ENCODE results near the gene TIGD3. TPM values are rescaled to one million over a fixed set of nuclear protein-coding genes. Genes with fewer than 3 reads are reported as not detected.

Gene TIGD3
- total and polyA plus RNA-seq, 10 of the 15 experiments (the other 5 are each of a cell fraction or from before 2014, with no cell fraction given) = 0.13 to 1.4 (median 0.57) TPM

- ChIA-PET RAD21 (ENCODE audit: unreplicated experiment) (interaction anchor here (1.0 to 1.9 kb wide), 5 partner anchors 15 to 144 kb away, joined by 5 to 10 read pairs (median 5); no protein-coding TSS in a partner anchor), SMC1A (ENCODE audit: uncharacterized antibody, unreplicated experiment) (interaction anchor here (0.7 to 3.0 kb wide), 8 partner anchors 12 to 144 kb away, joined by 3 to 18 read pairs (median 5); partner anchors contain the start of gene FRMD8), CTCF (interaction anchor here (0.6 to 4.4 kb wide), 11 partner anchors 14 to 147 kb away, joined by 3 to 29 read pairs (median 4); no protein-coding TSS in a partner anchor), POLR2A (no interaction called here)
- intact Hi-C loops (cut with micrococcal nuclease; ENCODE audit: unreplicated experiment) (loop anchor here (1.0 to 5.0 kb wide), 3 partner anchors 51 to 144 kb away; no protein-coding TSS in a partner anchor), in situ Hi-C loops (cut with MboI) (loop anchor here (5.0 kb wide), 1 partner anchor 146 kb away; no protein-coding TSS in a partner anchor)
- Histone ChIP-seq H2AFZ (ENCODE audit: control insufficient read depth, low read depth, low read length) (peak overlapping the region; percentile 41), H3K36me3 (ENCODE audit: control insufficient read depth in 2 of 2, insufficient read depth in 2 of 2, low read length in 1 of 2) (no peaks in the 10 kb centered on the region), H3K79me2 (ENCODE audit: control insufficient read depth, insufficient read depth, low read length) (no peaks in the 10 kb centered on the region), H3K4me2 (ENCODE audit: control insufficient read depth, insufficient read depth) (no peak overlapping the region), H3K27me3 (replicated peaks in 1 of 2; ENCODE audit: control insufficient read depth in 2 of 2, insufficient read depth in 2 of 2, low read length in 1 of 2) (no peaks in the 10 kb centered on the region; a peak in 1 of 4 replicates), H3K9me3 (replicated peaks; ENCODE audit: control insufficient read depth, insufficient read depth, low read length) (no peaks in the 10 kb centered on the region), H4K20me1 (ENCODE audit: control insufficient read depth, insufficient read depth) (no peaks in the 10 kb centered on the region), H3K27ac (ENCODE audit: control insufficient read depth, insufficient read depth) (no peak overlapping the region), H3K4me1 (ENCODE audit: control insufficient read depth, insufficient read depth, low read length) (peaks cover 16% of the 10 kb centered on the region), H3K4me3 (no peak overlapping the region), H3K9ac (ENCODE audit: control insufficient read depth, insufficient read depth, low read length) (no peak overlapping the region)
- WGBS (ENCODE audit: insufficient coverage, insufficient replicate concordance, low lambda C conversion rate, missing lambda C conversion rate) = 1% methylated on average over 4 of the region's 4 CpGs
- DNase-seq (ENCODE audit: low read depth, low spot score) (no peak), FAIRE-seq (no peak), ATAC-seq (peak; percentile 42)
- no TSS peak for BruUV-seq (replicated peaks)
- no peak for TF ChIP-seq MAX (IDR thresholded peaks at IDR 0.05; ENCODE audit: low read depth, low read length)
- peak in 1 of 2 experiments; percentile 65; a peak in 2 of 4 replicates for TF ChIP-seq IKZF2 (IDR thresholded peaks at IDR 0.05)
- no peak for TF ChIP-seq RBBP5 (conservative IDR thresholded peaks at IDR 0.05)
- no peak for TF ChIP-seq CEBPZ (IDR thresholded peaks at IDR 0.05; ENCODE audit: low read depth, low read length)
- no peak for TF ChIP-seq MEF2A (IDR thresholded peaks at IDR 0.05; ENCODE audit: insufficient read depth, low read depth, low read length)
- TF ChIP-seq BHLHE40 (IDR thresholded peaks at IDR 0.05; ENCODE audit: borderline replicate concordance in 1 of 2, low read depth in 2 of 2, low read length in 1 of 2) = 0 out of 4 replicates have a peak, but pooled peaks of 1 of the 2 experiments have one; percentile 13
- 0 out of 2 replicates have a peak, but pooled peaks have one; percentile 51 for TF ChIP-seq YY1 (IDR thresholded peaks at IDR 0.05; ENCODE audit: low read depth, low read length)
- TF ChIP-seq SREBF2 (IDR thresholded peaks at IDR 0.05; ENCODE audit: low read length) = no peak
- TF ChIP-seq, protein P1, sequence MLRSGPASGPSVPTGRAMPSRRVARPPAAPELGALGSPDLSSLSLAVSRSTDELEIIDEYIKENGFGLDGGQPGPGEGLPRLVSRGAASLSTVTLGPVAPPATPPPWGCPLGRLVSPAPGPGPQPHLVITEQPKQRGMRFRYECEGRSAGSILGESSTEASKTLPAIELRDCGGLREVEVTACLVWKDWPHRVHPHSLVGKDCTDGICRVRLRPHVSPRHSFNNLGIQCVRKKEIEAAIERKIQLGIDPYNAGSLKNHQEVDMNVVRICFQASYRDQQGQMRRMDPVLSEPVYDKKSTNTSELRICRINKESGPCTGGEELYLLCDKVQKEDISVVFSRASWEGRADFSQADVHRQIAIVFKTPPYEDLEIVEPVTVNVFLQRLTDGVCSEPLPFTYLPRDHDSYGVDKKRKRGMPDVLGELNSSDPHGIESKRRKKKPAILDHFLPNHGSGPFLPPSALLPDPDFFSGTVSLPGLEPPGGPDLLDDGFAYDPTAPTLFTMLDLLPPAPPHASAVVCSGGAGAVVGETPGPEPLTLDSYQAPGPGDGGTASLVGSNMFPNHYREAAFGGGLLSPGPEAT (IDR thresholded peaks at IDR 0.05; ENCODE audit: low read depth) = 0 out of 2 replicates have a peak, but pooled peaks have one; percentile 27
- TF ChIP-seq NRF1 (conservative IDR thresholded peaks at IDR 0.05; ENCODE audit: low read depth, low read length) = no peak
- no peak for TF ChIP-seq NFIC (IDR thresholded peaks at IDR 0.05; ENCODE audit: low read depth, low read length)
- TF ChIP-seq MTA3 (IDR thresholded peaks at IDR 0.05; ENCODE audit: borderline replicate concordance, low read length) = no peak
- TF ChIP-seq JUND (IDR thresholded peaks at IDR 0.05; ENCODE audit: low read depth, low read length) = no peak
- no peak for TF ChIP-seq SIN3A (IDR thresholded peaks at IDR 0.05; ENCODE audit: low read depth, low read length)
- TF ChIP-seq NFYB (IDR thresholded peaks at IDR 0.05; ENCODE audit: insufficient read depth, low read depth, low read length) = no peak
- TF ChIP-seq, protein P2, sequence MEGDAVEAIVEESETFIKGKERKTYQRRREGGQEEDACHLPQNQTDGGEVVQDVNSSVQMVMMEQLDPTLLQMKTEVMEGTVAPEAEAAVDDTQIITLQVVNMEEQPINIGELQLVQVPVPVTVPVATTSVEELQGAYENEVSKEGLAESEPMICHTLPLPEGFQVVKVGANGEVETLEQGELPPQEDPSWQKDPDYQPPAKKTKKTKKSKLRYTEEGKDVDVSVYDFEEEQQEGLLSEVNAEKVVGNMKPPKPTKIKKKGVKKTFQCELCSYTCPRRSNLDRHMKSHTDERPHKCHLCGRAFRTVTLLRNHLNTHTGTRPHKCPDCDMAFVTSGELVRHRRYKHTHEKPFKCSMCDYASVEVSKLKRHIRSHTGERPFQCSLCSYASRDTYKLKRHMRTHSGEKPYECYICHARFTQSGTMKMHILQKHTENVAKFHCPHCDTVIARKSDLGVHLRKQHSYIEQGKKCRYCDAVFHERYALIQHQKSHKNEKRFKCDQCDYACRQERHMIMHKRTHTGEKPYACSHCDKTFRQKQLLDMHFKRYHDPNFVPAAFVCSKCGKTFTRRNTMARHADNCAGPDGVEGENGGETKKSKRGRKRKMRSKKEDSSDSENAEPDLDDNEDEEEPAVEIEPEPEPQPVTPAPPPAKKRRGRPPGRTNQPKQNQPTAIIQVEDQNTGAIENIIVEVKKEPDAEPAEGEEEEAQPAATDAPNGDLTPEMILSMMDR (IDR thresholded peaks at IDR 0.05 in 2 of 3, conservative IDR thresholded peaks at IDR 0.05 in 1 of 3; ENCODE audit: control insufficient read depth in 2 of 3, extremely low read depth in 1 of 3, insufficient read depth in 1 of 3, low read depth in 3 of 3, low read length in 3 of 3) = peak; percentile 74 to 79 (median 76)
- TF ChIP-seq EED (IDR thresholded peaks at IDR 0.05; ENCODE audit: low read depth) = no peak
Observed at GRCh38 chr11:65366340-65366773, 11.8 kb downstream of the TIGD3 start.
